ENCODE results near the gene ETFDH.

ETFDH gene

GRCh38 chr4:158756588-158756987 lies 84.5 kb downstream of the ETFDH start:
- no peak for DNase-seq

GRCh38 chr4:158758142-158758541 lies 86.0 kb downstream of the ETFDH start:
- DNase-seq, result no peak

- no peak for DNase-seq
Measured at GRCh38 chr4:158758703-158759102, 86.6 kb downstream of the ETFDH start.

Data from retina (tissue), 1 donor.